ENCODE results near the gene MRPL39.
"Not testable (repeated sequence)": the region's sequence is repeated elsewhere in the genome, so short reads cannot be mapped to it uniquely, and the experiment has no call there.

MRPL39 gene

DNA sequence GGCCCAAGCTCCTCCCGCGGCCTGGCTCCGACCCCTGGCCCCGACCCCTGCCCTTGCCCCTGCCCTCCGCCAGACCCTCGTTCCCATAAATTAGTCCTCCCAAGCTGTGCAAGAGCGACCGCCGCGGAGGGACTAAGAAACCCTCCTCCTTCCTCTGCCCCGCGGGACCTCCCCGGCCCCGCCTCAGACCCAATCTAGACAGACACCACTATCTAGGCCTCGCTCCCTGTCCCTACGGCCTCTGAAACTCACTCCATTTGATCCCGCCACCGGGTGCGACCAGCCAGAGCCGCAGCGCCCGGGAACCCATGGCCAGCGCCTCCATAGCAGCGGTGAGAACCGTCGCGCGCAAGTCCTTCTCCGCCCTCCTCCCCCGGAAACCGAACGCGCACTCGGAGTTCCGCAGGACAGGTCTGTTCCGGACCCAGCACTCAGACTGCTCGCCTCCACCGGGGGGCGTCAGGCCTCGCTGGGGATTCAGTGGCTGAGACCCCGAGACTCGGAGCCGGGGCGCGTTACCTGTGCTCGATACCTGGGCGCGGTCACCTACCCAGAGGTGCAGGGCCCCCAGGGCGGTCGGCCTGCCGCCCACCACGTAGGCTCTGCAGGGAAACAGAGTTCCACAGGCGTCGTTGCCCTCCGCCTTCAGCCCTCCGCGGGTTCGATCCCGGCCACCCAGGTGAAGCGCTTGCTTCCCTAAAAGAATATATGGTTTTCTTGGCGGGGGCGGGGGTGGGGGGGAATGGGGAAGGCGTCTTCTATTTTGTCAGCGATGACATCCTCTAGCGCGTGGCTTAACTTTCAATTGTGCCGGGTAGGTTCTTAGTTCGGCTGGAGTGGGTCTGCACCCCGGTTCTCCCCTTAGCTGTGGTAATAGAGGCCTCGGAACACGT, at the start of gene MRPL39:
MRPL39 (minus strand) TSS at position 331 of the 893 bp plus-strand sequence; CDS start at position 325, 6 bp downstream.
- no peak for FAIRE-seq

DNA sequence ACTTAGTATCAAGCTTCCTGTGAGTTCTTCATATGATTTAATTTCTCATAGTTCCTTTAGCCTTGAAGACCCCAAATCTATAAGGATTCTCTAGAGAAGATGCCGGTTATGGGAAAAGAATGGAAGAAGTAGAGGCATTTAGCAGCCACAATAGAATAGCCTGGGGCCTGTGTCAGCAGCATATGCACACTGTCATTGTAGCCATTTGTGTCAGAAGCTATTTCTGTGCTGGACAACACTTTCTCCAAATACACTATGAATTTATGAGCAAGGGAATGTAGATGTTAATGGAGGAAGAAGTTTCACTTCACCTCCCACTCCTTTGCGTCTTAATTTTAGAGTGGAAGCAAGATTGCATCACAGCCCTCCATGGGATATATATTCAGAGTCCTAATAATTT, 49.1 kb upstream of the MRPL39 start:
- no peak for FAIRE-seq

DNA sequence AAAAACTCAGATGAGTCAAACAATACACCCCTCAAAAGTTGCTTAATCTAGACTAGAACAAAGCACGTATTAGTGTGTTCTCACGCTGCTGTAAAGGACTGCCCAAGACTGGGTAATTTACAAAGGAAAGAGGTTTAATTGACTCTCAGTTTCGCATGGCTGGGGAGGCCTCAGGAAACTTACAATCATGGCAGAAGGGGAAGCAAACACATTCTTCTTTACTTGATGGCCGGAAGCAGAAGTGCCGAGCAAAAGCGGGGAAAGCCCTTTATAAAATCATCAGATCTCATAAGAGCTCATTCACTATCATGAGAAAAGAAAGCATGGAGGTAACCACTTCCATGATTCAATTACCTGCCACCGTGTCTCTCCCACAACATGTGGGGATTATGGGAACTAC, 41.9 kb upstream of the MRPL39 start:
- FAIRE-seq, result no peak

DNA sequence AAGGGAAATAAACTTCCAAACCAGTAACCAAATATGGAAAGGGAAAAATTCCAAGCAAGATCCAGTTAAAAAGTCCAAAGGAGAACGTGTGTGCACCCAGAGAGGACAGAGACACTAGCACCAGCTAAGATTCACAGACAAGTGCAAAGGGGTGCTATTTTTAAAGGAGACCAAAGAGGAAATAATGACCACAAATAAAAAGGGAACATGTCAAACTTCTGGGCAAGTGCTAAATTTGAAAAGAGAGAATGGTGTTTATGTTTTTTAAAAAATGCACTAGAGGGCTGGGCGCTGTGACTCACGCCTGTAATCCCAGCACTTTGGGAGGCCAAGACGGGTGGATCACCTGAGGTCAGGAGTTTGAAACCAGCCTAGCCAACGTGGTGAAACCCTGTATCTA, 40.4 kb upstream of the MRPL39 start:
- FAIRE-seq, result no peak

DNA sequence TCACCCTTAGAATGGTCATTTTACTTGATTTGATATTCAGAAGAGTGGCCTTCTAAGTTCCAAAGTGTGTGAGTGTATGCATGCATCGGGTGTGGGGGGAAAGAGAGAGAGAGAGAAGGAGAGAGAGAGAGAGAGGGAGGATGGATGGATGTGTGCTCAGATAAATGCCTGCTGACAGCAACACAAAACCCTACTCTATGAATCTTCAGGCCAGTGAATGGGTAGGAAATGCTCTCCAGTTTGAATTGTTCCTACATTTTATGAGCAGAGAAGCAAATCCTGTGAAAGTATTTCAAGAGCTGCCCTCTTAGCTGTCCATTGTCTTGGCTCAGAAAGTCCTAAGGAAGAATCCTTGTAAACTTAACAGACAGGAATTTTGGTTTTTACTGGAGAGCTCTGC, 39.2 kb upstream of the MRPL39 start:
- FAIRE-seq, result no peak

DNA sequence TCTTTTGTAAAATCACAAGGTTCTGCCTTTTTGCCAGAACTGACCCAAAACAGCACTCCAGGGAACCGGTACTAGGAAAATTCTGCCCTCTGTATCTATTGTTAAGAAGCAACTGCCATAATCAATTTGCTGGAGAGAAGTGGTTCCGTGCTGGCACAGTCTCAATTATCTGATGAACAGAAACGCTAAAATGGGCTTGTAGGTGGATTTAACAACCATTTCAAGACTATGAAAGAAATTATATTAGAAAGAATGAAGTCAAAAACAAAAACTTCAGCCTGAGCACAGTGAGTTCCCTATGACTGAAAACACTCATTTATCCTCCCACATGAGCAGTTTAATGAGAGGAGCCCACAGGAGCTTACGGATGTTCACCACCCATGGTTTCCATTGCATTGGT, 36.2 kb upstream of the MRPL39 start:
- no peak for FAIRE-seq

DNA sequence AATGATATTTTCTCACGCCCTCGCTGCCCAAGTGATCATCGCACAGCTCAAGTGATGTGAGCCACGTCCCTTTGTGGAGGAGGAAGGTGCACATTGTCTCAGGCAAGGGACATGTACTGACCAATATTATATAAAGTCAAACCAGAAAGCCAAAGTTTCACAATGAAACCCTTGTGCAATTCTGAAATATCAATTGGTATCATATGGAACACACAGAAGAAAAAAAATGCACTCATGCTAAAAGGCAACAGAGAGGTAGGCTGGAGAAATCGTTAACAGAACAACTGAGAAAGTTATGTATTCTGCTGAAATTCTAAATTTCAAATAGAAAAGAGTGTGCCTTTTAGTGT, 33.6 kb upstream of the MRPL39 start:
- no peak for FAIRE-seq

DNA sequence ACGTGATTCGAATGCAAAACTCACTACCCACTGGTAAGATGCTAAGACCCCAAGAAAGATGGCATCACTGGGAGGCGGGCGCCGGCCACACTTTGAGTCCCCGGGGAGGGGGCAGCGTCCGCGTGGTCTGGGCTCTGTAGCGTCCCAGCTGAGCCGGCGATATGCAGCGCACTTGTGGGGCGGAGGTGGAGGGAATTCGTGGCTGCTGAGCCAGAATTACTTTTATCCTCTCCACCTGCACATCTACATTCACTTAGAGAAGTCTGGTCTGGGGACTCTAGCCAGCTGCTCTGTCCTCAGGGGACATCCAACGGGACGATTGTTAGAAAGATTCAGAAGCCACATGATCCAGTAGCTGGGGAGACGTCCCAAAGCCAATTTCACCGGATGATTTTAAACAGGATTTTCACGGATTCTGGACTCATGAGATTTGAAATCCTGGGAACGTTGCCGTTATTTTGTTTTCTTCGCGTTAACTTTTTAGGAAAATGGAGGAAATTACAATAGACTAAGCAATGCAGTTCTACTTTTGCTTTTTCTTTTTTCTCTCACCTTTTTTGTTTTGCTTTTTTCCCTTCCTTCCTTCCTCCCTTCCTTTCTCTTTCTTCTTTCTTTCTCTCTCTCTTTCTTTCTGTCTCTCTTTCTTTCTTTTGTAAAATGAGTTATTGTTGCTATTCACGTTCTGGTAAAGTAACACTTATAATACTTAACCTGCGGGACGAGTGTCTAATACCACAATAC, 33.1 kb upstream of the MRPL39 start:
- FAIRE-seq, result no peak

DNA sequence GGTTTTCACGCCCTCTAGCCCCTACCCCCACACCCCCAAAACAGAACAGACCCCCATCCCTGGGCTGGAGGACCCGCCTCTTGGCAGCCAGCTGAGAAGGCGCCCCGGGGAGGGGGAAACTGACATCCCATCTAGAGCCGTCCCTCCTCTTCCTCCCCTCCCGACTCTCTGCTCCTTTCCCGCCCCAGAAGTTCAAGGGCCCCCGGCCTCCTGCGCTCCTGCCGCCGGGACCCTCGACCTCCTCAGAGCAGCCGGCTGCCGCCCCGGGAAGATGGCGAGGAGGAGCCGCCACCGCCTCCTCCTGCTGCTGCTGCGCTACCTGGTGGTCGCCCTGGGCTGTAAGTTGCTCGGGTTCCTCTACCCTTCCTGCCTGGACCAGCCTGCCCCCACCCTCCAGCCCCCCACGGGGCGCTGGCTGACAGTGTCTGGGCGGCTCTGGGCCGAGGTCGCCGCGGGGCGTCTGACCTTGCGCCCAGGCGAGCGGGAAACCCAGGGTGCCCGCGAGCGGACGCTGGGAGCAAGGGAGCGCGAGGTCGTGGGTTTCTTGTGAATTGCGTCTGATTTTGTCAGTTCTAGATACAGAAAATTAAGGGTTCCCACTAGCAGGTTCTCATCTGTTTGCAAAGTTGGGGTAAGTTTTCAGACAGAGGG, 32.4 kb upstream of the MRPL39 start:
- no peak for FAIRE-seq

DNA sequence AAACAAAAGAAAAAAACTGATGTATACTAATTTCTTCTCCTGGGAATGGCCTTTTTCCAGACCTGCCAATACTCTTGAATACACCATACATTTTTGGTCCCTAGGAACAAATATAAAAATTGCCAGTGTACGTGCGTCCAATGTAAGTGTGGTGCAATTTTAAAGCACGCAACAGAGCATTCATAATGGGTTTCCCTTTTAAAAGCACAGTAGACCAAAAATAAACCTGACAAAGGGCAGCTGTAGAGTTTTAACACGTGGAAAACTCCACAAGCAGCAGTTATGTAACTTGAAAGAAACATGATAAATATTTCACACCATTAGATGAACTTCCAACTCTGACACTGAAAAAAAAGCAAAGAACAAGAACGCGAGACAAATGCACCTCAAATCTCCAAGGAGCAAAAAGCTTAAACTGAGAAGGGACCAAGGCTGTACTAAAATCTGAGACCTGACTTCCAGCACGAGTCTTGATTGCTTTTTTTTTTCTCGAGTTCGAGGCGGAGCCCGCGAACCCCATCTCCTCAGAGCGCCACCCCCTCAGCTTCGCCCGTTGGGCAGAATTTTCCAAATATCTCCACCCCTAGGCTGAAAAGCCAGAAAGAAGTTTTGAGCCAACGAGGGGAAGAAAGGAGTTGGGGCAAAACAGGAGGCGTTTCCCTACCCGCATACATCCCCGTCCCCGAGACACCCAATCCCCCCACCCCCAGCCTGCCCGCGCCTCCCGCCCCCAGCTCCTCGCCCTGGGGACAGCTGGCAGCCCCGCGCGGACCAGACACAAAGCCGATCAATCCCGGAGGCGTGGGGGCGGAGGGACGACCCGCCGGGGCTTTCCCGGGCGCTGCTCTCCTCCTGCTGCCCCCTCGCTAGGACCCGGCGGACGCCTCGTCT, 31.6 kb upstream of the MRPL39 start, which contains the start of gene JAM2:
JAM2 (plus strand) TSS at position 599 of the 891 bp plus-strand sequence. CDS start 564 bp downstream, outside the sequence.
- no peak for FAIRE-seq

DNA sequence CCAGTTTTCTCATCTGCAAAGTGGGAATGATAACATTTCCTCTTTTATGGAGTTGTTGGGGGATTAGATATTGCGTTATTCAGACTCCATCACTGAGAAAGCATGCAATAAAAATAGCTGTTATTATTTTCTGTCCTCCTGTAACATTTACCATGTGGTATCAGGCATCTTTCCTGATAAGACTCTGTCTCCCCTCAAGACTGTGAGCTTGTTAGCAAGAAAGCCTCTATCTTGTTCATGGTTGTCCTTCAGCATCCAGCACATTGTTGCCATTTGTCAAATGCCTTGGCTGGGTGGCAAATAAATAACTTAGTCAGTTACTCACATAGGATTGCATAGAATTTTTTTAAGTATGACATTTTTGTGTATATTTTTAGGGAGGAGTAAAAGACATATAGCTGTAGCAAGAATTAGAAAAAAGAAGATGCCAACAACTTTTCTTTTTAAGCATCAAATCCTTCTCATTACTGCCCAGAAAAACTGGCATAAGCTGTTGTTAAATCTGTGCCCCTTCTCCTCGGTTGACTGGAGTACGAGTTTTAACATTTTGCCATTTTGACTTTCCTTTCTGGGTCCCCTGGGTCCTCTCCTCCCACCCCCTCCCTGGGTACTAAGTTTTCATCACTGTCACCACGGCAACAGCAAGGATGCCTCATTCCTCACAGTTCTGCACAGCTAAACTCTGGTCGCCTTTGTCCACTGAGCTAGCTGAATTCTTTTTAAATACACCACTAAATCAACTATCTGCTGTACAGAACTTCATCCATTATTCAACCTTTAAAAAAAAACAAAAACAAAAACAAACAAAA, 30.8 kb upstream of the MRPL39 start:
- no peak for FAIRE-seq

DNA sequence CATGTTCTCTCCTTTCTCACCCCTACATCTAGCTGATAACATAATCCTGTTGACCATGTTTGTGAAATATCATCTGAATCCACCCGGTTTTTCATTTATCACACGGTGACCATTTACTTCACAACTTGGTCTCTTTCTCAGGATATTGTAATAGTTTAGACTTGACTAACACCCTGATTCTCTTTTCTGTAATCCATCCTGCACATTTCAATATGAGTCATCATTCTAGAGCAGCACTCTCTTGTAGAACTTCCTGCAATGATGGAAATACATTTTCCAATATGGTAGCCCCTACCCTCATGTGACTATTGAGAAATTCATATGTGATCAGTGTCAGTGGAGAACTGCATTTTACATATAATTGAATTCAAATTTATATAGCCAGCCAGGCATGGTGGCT, 29.4 kb upstream of the MRPL39 start:
- FAIRE-seq, result no peak

DNA sequence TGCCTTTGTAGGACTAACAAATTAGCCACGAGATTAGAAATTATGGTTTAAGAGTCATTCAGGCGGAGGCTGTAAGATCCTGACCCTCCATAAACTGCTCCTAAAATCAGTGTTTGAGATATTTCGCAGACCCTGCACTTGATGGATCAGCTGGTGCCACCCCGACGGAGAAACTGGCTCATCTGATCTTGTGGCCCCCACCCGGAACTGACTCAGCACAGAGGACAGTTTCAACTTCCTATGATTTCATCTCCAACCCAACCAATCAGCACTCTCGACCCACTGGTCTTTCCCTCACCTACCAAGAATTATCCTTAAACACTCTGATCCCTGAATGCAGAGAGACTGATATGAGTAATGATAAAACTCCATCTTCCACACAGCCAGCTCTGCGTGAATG, 28.0 kb upstream of the MRPL39 start:
- FAIRE-seq, result no peak

DNA sequence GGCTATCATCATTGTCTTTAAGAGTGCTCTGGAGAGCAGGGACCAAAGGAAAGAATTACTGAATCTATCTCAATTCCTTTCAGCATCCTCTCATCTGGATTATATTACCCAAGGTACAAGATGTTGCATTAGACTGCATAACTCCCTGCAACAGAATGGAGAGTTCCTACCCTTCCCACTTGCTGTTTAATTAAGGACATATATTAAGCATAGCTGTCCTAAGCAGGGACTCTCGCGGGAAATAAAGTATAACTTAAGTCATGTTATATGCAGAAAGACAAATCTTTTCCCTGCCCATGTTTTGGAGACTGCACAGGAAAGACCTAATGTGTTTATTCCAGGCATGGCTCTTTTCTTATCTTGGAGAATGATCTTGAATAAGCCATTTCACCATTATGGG, 25.0 kb upstream of the MRPL39 start:
- no peak for FAIRE-seq

DNA sequence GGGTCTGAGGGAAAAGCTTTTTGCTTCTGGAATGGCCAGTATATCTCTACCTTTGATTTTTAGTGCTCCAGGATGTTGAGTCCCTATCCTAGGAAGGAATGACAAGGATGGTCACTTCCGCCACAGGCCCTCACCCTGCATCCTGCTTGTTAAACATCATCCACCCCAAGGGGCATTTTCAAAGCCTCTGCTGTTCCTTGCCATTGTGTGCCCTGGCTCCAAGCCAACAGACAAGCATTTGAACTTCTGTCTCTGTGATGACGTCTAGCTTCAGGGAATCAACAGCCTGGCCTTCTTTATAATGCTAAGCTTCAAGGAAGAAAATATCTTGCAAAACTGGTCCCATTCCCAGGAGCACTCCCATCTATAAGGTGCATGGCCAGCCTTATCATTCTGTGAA, 19.5 kb upstream of the MRPL39 start:
- FAIRE-seq, result no peak

DNA sequence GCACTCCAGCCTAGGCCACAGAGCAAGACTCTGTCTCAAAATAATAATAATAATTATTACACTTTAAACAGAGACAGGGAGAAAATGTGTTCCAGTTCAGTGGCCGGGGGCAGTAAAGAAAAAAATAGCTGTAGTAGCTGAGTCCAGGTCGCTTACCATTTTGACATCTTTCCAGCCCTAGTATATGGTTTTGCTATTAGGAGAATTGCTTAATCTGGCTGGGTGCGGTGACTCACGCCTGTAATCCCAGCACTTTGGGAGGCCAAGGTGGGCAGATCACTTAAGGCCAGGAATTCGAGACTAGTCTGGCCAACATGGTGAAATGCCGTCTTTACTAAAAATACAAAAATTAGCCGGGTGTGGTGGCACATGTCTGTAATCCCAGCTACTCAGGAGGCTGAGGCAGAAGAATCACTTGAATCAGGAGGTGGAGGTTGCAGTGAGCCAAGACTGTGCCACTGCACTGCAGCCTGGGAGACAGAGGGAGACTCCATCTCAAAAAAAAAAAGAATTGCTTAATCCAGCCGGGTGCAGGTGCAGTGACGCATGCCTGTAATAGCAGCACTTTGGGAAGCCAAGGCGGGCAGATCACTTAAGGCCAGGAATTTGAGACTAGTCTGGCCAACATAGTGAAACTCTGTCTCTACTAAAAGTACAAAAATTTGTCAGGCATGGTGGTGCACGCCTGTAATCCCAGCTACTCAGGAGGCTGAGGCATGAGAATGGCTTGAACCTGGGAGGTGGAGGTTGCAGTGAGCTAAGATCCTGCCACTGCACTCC, 18.7 kb upstream of the MRPL39 start:
- FAIRE-seq, result not testable (repeated sequence)

DNA sequence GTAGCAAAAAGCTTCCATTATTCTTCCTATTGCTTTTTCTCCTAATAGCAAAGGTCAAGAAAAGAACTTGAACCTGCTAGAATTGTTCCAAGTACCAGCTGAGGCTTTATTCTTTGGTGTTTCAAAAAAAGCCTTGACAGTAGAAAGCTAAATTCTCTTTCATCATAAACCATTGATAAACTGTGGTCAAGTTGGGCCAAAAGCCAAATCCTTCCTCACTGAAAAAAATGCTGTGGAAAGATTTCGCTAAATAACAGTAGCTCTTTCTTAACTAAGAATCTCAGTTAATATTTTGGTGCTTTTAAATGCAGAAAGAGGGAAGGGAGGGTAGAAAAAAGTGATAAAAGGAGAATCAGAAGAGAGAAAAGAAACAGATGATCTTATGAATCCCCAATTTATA, 17.8 kb upstream of the MRPL39 start:
- no peak for FAIRE-seq

DNA sequence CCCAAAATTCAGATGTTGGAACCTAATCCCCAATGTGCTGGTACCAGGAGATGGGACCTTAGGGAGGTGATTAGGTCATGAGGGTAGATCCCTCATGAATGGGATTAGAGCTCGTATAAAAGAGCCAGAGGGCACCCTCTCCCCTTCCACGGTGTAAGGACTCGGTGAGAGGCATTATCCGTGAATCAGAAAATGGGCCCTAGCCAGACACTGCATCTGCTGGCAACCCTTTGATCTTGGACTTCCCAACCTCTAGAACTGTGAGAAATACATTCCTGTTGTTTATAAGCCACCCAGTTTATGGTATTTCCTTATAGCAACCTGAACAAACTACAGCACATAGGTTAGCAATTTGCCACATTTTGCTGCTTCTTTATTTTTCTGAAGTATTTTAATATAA, 17.2 kb upstream of the MRPL39 start:
- FAIRE-seq, result no peak

DNA sequence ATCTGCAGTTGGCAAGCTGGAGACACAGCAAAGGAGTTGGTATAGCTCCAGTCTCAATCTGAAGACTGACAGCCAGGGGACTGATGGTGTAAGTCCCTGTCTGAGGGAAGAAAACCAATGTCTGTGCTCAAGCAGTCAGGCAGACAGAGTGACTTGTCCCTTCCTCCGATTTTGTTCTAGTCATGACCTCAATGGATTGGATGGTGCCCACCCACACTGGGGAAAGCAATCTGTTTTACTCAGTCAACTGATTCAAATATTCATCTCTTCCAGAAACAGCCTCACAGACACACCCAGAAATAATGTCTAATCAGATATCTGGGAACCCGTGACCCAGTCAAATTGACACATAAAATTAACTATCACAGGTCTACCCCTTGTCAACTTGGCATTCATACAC, 11.9 kb upstream of the MRPL39 start:
- FAIRE-seq, result no peak

DNA sequence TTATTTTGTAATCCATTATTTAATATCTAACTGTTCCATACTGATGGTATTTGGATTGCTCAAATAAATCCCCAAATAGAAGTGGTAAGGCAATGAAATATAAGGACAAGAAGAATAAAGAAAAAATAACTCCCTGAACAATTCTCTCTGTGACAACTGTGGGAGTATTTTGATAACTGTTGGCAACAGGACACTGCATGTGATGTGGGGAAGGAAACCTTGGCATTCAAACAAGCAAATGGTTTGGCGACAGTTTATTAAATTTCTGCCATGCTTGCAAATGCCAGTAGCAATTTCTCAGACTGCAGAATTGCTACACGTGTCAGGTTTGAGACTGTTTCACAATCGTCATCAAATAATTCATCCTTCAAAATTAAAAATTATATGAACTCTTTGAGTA, 8.6 kb upstream of the MRPL39 start:
- no peak for FAIRE-seq

DNA sequence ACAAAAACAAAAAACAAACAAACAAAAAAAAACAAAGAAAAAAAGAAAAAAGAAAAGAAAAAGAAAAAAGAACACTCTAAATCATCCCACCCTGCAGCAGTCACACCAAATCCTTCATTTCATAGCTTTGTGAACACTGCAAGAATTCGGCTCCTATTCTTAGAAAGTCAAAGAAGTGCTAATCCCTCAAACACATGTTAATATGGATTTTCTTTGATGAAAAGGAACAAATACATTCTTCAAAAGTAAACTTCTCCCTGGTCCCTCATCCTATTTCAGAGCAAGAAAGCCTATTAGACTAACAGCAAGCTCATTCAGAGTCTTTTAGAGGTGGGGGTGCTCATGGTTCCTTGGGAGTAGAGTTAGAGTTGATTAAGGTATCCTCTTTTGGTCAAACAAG, 7.2 kb upstream of the MRPL39 start:
- no peak for FAIRE-seq
